ENCODE results near the gene PAAF1.

The PAAF1 gene

GRCh38 chr11:73951797-73952196, 75.0 kb downstream of the PAAF1 start:
- TF ChIP-seq, protein P1, sequence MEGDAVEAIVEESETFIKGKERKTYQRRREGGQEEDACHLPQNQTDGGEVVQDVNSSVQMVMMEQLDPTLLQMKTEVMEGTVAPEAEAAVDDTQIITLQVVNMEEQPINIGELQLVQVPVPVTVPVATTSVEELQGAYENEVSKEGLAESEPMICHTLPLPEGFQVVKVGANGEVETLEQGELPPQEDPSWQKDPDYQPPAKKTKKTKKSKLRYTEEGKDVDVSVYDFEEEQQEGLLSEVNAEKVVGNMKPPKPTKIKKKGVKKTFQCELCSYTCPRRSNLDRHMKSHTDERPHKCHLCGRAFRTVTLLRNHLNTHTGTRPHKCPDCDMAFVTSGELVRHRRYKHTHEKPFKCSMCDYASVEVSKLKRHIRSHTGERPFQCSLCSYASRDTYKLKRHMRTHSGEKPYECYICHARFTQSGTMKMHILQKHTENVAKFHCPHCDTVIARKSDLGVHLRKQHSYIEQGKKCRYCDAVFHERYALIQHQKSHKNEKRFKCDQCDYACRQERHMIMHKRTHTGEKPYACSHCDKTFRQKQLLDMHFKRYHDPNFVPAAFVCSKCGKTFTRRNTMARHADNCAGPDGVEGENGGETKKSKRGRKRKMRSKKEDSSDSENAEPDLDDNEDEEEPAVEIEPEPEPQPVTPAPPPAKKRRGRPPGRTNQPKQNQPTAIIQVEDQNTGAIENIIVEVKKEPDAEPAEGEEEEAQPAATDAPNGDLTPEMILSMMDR (conservative IDR thresholded peaks at IDR 0.05; ENCODE audit: low read length), result no peak
- no peak for DNase-seq (ENCODE audit: low read depth)
- no peak overlapping the region for H3K4me3 ChIP-seq (ENCODE audit: low read length)

DNA sequence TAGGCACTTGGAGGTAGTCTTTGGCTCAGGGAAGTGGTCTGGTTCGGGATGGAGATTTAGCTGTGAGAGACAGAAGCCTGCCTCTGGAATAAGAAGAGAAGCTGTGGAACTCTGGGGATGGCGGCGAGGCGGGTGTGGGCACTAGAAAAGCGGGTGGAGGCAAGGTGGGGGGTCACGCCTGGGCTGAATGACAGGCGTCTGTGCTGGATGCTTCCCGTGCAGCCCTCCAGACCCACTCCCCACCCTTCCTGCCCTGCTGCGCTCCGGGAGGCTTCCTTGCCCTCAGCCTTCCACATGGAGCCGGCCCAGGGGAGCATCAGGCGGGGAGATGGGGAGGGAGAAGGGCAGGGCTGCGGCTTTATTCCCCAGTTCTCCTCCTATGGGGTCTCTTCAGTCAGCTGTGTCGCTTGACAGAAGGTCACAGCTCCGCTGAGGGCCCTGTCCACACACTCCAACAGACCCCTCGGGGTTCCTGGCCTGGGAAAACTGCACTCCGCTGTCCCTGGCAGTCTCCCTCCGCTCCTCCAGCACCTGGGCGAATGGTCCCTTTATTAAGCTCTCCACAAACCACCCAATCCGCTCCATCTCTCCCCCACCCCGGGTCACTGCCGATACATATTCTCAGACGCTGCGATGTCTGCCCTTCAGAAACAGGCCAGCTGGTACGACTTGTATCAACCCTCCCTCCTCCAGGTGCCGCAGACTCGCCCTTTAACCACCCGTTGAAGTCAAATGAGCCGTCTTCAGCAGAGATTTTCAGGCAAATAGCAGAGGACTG, 80.3 kb downstream of the PAAF1 start:
- no peak overlapping the region for H3K4me3 ChIP-seq (ENCODE audit: low read length)
- TF ChIP-seq, protein P1 (conservative IDR thresholded peaks at IDR 0.05; ENCODE audit: low read length), result no peak
- DNase-seq (ENCODE audit: low read depth), result no peak

- DNase-seq (ENCODE audit: low read depth), result no peak
- no peak overlapping the region for H3K4me3 ChIP-seq (ENCODE audit: low read length)
- TF ChIP-seq, protein P1 (conservative IDR thresholded peaks at IDR 0.05; ENCODE audit: low read length), result no peak
Measured at GRCh38 chr11:73957654-73958361, 81.0 kb downstream of the PAAF1 start.

DNA sequence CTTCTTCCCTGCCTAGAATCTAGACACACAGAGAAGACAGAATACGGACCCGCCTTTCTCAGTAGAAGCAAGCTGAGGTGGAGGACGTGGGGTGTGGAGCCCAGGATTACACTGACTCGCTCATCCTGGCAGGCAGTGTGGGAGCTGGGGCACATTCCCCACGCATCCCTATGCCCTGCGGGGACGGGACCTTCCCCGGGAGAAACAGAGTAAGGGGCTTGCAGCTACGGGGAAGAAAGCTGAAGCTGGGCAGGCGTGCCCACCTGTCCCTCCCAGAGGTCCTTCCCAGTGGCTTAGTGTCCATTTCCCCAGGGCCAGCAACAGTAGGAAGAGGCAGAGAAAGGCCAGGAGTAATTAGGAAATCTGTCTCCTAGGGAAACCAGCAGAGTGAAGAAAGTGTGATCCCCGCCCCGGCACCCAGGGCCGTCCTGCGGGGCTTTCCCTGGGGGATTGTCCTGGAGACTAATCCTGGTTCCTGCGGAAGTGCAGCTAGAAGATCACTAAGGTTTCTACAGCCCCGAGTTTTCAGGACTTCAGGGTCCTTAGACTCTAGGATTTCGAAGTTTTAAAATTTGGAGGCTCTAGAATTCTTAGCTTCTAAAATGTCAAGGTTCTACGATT, 81.8 kb downstream of the PAAF1 start:
- no peak overlapping the region for H3K4me3 ChIP-seq (ENCODE audit: low read length)
- no peak for DNase-seq (ENCODE audit: low read depth)
- TF ChIP-seq, protein P1 (conservative IDR thresholded peaks at IDR 0.05; ENCODE audit: low read length), result no peak

DNA sequence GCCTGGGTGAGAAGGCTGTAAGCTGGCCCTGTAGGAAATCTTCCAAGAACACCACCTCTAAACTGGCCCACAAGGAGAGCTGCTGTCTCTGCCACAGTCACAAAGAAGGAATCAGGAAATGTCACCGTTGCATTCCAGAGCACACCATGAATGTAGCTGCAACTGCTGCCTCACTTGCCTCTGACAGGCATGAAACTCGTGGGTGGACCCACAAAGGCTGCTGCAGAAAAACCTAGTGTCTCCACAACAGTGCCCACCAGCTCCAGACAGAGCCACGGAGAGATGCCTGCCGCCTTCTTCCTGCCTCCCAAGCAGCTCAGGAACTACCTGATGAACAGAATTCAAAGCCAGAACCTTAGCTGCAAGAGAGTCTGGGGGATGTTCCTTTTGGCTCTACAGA, 84.5 kb downstream of the PAAF1 start:
- DNase-seq (ENCODE audit: low read depth), result peak; percentile 61
- no peak overlapping the region for H3K4me3 ChIP-seq (ENCODE audit: low read length)
- TF ChIP-seq, protein P1 (conservative IDR thresholded peaks at IDR 0.05; ENCODE audit: low read length), result no peak

DNA sequence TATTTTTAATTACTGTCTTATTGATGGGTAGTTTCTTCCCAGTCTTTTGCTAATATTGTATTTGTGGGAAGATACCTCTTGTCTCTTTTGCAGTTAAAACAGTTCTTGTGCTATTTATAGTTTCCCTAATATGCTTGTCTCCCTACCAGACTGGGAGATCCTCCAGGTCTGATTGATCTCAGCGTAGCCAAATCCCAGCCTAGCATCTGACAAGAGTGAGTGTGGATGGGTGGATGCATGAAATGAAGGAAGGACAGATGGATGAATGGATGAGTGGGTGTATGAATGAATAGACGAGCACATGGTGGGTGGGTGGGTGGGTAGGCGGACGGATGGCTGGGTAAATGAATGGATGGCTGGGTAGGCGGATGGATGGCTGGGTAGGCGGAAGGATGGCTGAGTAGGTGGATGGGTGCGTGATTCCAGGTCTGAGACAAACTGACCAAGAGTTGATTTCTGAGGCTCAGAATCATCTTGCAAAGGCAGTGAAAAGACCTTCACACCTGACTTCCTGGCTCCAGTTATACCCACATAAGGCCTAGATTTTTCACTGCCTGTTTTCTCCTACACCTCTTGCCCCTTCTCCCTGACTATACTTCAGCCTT, 85.4 kb downstream of the PAAF1 start:
- TF ChIP-seq, protein P1 (conservative IDR thresholded peaks at IDR 0.05; ENCODE audit: low read length), result no peak
- DNase-seq (ENCODE audit: low read depth), result no peak
- no peak overlapping the region for H3K4me3 ChIP-seq (ENCODE audit: low read length)

All from AG10803 (cell line).